GM19099 (cell line): Measurements from ENCODE around the gene FREM2.

Source experiments
- POLR2A ChIP-seq: IDR thresholded peaks from 3 replicates; pipeline ENCODE4 v1.6.1; 2011; ENCODE audit warnings: low read depth; ENCODE audit not compliant: insufficient read length; ENCODE audit errors: extremely low read depth

The FREM2 gene

DNA sequence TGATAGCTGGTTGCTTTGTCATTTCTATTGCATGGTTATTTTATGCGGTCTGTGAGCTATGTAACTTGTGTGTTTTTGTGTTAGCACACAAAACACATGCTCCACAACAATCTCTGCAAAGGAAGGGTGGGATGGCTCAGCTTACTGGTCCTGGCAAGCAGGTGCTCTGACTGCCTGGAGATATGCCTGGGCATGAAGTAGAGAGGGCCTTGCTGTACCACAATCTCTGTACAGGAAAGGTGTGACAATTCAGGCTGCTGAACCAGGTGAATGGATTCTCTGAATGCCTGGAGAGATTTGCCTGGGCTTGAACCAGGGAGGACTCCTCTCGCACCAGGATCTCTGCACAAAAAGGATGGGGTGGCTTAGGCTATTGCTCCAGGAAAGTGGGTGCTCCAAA, 234.2 kb downstream of the FREM2 start:
- no peak for TF ChIP-seq POLR2A

DNA sequence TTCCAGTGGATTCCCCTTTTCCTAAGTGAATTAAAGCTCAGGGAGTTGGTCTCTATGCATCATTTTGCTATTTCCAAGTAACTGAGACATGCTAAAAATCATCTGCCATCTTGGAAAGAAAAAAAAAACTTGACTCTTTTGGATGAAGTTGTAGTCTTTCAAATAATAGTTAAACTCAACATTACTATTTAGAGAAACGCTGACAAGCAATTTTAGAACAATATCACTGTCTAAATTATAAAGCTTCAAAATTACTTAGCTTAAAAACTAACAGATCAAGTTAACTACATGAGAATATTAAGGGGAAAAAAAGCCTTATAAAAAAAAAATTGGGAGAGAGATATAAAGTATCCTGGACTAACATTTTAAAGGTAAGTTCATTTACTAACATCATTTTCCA, 235.3 kb downstream of the FREM2 start:
- TF ChIP-seq POLR2A, result no peak

DNA sequence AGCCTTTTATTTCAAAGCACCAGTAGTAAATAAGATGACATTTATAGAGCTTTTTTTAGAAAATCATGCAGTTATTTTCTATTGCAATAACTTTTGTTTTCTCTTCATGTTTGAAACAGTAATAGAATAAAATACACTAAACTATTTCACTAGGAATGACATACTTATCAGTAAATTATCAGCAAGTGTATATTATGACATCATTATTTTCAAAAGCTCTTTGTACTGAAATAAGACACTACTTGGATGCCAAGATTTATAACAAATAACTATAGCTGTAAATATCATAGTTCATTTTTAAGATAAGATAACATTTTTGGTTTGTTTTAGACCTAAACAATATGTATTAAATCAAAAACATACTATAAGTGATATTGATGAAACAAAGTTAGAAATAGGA, 246.9 kb downstream of the FREM2 start:
- TF ChIP-seq POLR2A, result no peak
